Ramos (cell line): ENCODE measurements around the gene SLC8A1.

ENCODE experiments used
- in situ Hi-C: fragments of 300-500 bp; cut with MboI; formaldehyde crosslinking; loops from one replicate; pipeline ENCODE4 v1.14.3; 2022; ENCODE audit warnings: low sequenced_read_pairs; ENCODE audit not compliant: unreplicated experiment

SLC8A1 gene

GRCh38 chr2:40395169-40396073 lies 56.5 kb downstream of the SLC8A1 start:
- in situ Hi-C loops: no loop called here

- in situ Hi-C loops: no loop called here
Observed at GRCh38 chr2:40394597-40394996, 57.3 kb downstream of the SLC8A1 start.

GRCh38 chr2:40394031-40394430 lies 57.9 kb downstream of the SLC8A1 start:
- in situ Hi-C loops: no loop called here

GRCh38 chr2:40388161-40388560 lies 63.7 kb downstream of the SLC8A1 start:
- in situ Hi-C loops: no loop called here

- in situ Hi-C loops: no loop called here
Observed at GRCh38 chr2:40386177-40386576, 65.7 kb downstream of the SLC8A1 start.

GRCh38 chr2:40384714-40385113 lies 67.2 kb downstream of the SLC8A1 start:
- in situ Hi-C loops: no loop called here

- in situ Hi-C loops: no loop called here
Observed at GRCh38 chr2:40384233-40384632, 67.7 kb downstream of the SLC8A1 start.

- in situ Hi-C loops: no loop called here
Observed at GRCh38 chr2:40380721-40381120, 71.2 kb downstream of the SLC8A1 start.

GRCh38 chr2:40380041-40380440 lies 71.8 kb downstream of the SLC8A1 start:
- in situ Hi-C loops: no loop called here

- in situ Hi-C loops: no loop called here
Observed at GRCh38 chr2:40374543-40375240, 77.2 kb downstream of the SLC8A1 start.

GRCh38 chr2:40373111-40373510 lies 78.8 kb downstream of the SLC8A1 start:
- in situ Hi-C loops: no loop called here

- in situ Hi-C loops: no loop called here
Observed at GRCh38 chr2:40372283-40372985, 79.5 kb downstream of the SLC8A1 start.

GRCh38 chr2:40371525-40372282 lies 80.2 kb downstream of the SLC8A1 start:
- in situ Hi-C loops: no loop called here

GRCh38 chr2:40370007-40370395 lies 81.9 kb downstream of the SLC8A1 start:
- in situ Hi-C loops: no loop called here

- in situ Hi-C loops: no loop called here
Observed at GRCh38 chr2:40369267-40370006, 82.5 kb downstream of the SLC8A1 start.

GRCh38 chr2:40367652-40368051 lies 84.2 kb downstream of the SLC8A1 start:
- in situ Hi-C loops: no loop called here

- in situ Hi-C loops: no loop called here
Observed at GRCh38 chr2:40367032-40367431, 84.9 kb downstream of the SLC8A1 start.

- in situ Hi-C loops: no loop called here
Observed at GRCh38 chr2:40364151-40364874, 87.6 kb downstream of the SLC8A1 start.

- in situ Hi-C loops: no loop called here
Observed at GRCh38 chr2:40363631-40364030, 88.3 kb downstream of the SLC8A1 start.
